IMR-90 (cell line): ENCODE measurements around the gene UNC93A.

Experiments
- NFE2L2 ChIP-seq: fragments of 150-350 bp; IDR thresholded peaks from 2 replicates; pipeline ENCODE4 v1.6.1; 2016; ENCODE audit warnings: low read depth, mild to moderate bottlenecking, low read length
- POLR2A ChIP-seq: IDR thresholded peaks from 2 replicates; pipeline ENCODE4 v1.6.1; 2012; ENCODE audit warnings: mild to moderate bottlenecking, low read depth, low read length
- TF ChIP-seq, protein P1 (sequence below): conservative IDR thresholded peaks from 2 replicates; pipeline ENCODE4 v1.5.1; 2012; ENCODE audit warnings: mild to moderate bottlenecking, low read depth, low read length, improper control_type of control experiment
- TF ChIP-seq, protein P2 (sequence below): fragments of 150-350 bp; IDR thresholded peaks from 2 replicates; pipeline ENCODE4 v1.6.1; 2017; ENCODE audit warnings: mild to moderate bottlenecking, antibody characterized with exemption, low read length, low read depth

DNA sequence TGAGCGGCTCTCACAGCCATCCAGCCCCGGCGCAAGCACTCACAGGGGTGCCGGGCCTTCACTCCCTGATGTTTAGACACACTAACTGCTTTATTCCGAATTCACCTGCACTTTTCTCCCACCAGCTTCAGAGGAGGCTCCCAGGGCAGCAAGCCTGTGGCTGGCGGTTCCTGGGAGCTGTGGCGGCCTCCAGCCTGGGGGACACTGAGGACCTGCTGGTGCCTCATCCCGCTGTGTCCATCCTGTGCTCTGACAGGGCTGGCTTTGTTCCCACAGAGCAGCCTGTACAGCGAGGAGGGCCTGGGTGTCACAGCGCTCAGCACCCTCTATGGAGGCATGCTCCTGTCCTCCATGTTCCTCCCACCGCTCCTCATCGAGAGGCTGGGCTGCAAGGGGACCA, 3.1 kb downstream of the UNC93A start:
- TF ChIP-seq NFE2L2 = no peak
- TF ChIP-seq, protein P1, sequence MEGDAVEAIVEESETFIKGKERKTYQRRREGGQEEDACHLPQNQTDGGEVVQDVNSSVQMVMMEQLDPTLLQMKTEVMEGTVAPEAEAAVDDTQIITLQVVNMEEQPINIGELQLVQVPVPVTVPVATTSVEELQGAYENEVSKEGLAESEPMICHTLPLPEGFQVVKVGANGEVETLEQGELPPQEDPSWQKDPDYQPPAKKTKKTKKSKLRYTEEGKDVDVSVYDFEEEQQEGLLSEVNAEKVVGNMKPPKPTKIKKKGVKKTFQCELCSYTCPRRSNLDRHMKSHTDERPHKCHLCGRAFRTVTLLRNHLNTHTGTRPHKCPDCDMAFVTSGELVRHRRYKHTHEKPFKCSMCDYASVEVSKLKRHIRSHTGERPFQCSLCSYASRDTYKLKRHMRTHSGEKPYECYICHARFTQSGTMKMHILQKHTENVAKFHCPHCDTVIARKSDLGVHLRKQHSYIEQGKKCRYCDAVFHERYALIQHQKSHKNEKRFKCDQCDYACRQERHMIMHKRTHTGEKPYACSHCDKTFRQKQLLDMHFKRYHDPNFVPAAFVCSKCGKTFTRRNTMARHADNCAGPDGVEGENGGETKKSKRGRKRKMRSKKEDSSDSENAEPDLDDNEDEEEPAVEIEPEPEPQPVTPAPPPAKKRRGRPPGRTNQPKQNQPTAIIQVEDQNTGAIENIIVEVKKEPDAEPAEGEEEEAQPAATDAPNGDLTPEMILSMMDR = no peak
- TF ChIP-seq, protein P2, sequence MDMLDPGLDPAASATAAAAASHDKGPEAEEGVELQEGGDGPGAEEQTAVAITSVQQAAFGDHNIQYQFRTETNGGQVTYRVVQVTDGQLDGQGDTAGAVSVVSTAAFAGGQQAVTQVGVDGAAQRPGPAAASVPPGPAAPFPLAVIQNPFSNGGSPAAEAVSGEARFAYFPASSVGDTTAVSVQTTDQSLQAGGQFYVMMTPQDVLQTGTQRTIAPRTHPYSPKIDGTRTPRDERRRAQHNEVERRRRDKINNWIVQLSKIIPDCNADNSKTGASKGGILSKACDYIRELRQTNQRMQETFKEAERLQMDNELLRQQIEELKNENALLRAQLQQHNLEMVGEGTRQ = no peak
- TF ChIP-seq POLR2A = no peak
